Measurements from ENCODE around the gene TRABD2B. TPM values are rescaled to one million over a fixed set of nuclear protein-coding genes. Genes with fewer than 3 reads are reported as not detected.

The TRABD2B gene
- total RNA-seq, 3 donors from 2014 or later (not counting 1 experiment from before 2014, with no cell fraction given): not detected

DNA sequence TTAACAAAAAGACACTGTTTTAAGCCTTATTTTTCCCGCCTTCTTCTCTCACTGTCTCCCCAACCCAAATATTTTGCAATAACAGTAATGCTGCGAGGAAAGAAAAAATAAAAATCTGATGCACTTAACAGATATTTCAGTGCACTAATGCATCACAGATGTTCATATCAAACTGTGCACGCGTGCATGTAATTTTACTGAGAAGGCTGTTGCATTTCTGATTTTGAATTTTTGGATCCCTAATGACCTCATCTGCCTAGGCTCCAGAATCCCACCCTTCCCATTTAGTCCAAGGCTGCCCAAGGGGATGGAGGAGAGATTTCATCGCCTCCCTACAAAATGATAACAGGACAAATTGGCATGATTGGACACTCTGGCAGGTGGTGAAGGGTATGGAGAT lies 5.5 kb downstream of the TRABD2B start:
- intact Hi-C loops (cut with micrococcal nuclease): no loop called here
- 84% methylated on average over 4 of the region's 5 CpGs for WGBS (ENCODE audit: insufficient coverage)
- Mint-ChIP-seq H3K27ac (no peak overlapping the region), H3K36me3 (no peaks in the 10 kb centered on the region), H3K9me3 (no peaks in the 10 kb centered on the region), H3K4me3 (no peak overlapping the region), H3K4me1 (peaks cover 0 to 8% of the 10 kb centered on the region in 2 donors), H3K27me3 (ENCODE audit: low read depth in 2 of 2) (peaks cover 39 to 73% of the 10 kb centered on the region in 2 donors)
- Histone ChIP-seq H3K27ac (ENCODE audit: low read length) (no peak overlapping the region), H3K4me1 (ENCODE audit: control insufficient read depth, insufficient read depth, low read length) (no peaks in the 10 kb centered on the region), H3K36me3 (ENCODE audit: control insufficient read depth, insufficient read depth, low read length) (no peaks in the 10 kb centered on the region), H3K27me3 (ENCODE audit: control insufficient read depth, insufficient read depth, low read length) (peaks cover 4% of the 10 kb centered on the region), H3K4me3 (ENCODE audit: low read length) (no peak overlapping the region), H3K9me3 (ENCODE audit: control insufficient read depth, insufficient read depth, low read length) (no peaks in the 10 kb centered on the region)
- DNase-seq (no peak), ATAC-seq (no peak)
- TF ChIP-seq, protein P1, sequence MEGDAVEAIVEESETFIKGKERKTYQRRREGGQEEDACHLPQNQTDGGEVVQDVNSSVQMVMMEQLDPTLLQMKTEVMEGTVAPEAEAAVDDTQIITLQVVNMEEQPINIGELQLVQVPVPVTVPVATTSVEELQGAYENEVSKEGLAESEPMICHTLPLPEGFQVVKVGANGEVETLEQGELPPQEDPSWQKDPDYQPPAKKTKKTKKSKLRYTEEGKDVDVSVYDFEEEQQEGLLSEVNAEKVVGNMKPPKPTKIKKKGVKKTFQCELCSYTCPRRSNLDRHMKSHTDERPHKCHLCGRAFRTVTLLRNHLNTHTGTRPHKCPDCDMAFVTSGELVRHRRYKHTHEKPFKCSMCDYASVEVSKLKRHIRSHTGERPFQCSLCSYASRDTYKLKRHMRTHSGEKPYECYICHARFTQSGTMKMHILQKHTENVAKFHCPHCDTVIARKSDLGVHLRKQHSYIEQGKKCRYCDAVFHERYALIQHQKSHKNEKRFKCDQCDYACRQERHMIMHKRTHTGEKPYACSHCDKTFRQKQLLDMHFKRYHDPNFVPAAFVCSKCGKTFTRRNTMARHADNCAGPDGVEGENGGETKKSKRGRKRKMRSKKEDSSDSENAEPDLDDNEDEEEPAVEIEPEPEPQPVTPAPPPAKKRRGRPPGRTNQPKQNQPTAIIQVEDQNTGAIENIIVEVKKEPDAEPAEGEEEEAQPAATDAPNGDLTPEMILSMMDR (IDR thresholded peaks at IDR 0.05): no peak

DNA sequence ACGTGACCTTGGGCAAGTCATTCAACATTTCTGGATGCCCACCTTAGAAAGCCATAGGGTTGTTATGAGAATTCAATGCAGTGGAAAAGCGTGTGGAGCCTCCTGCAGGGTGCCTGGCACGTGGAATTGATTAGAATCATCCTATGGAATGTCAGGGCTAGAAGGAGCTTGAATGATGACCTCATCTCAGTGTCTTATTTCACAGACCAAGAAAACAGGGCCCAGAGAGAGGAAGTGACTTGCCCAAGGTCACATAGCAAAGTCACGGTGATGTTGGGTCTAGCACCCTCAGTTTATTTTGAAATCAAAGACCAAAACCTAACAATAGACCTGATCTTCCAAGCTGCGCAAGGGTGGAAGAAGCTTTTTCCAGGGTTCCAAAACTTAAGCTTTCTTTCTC lies 6.0 kb downstream of the TRABD2B start:
- no peak for ATAC-seq
- H3K27me3 Mint-ChIP-seq (ENCODE audit: low read depth in 2 of 2): peaks cover 42 to 74% of the 10 kb centered on the region in 2 donors
- DNase-seq: no peak
- no peak overlapping the region for H3K4me3 ChIP-seq (ENCODE audit: low read length)
- H3K4me3 Mint-ChIP-seq: no peak overlapping the region
- no peaks in the 10 kb centered on the region for H3K9me3 Mint-ChIP-seq
- intact Hi-C loops (cut with micrococcal nuclease): no loop called here
- H3K27ac Mint-ChIP-seq: no peak overlapping the region
- no peak overlapping the region for H3K27ac ChIP-seq (ENCODE audit: low read length)
- no peaks in the 10 kb centered on the region for H3K36me3 Mint-ChIP-seq
- no peaks in the 10 kb centered on the region for H3K36me3 ChIP-seq (ENCODE audit: control insufficient read depth, insufficient read depth, low read length)
- H3K27me3 ChIP-seq (ENCODE audit: control insufficient read depth, insufficient read depth, low read length): peaks cover 4% of the 10 kb centered on the region
- H3K4me1 Mint-ChIP-seq: peaks cover 0 to 5% of the 10 kb centered on the region in 2 donors
- H3K4me1 ChIP-seq (ENCODE audit: control insufficient read depth, insufficient read depth, low read length): no peaks in the 10 kb centered on the region
- H3K9me3 ChIP-seq (ENCODE audit: control insufficient read depth, insufficient read depth, low read length): no peaks in the 10 kb centered on the region
- TF ChIP-seq, protein P1 (IDR thresholded peaks at IDR 0.05): no peak
- WGBS (ENCODE audit: insufficient coverage): 85% methylated on average over 5 of the region's 5 CpGs

DNA sequence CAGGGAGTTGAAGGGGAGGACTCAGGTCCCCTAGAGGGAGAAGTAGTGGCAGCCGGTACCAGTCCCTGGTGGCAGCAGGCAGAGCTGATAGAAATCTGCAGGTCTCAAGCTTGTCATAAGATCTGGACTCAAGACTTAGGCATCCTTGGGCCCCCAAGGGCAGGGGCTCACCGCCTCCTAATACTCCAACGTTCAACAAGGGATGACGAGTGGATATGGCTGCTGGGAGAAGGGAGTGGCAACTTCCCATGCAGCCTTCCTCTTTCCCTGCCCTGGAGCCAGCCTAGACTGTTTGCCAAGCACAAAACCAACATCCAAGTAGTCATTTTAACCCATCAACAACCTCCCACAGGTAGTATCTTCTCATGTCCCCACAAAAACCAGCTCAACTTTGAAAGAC lies 6.9 kb downstream of the TRABD2B start:
- intact Hi-C loops (cut with micrococcal nuclease): no loop called here
- ATAC-seq (no peak), DNase-seq (no peak)
- H3K4me1 ChIP-seq (ENCODE audit: control insufficient read depth, insufficient read depth, low read length): no peaks in the 10 kb centered on the region
- H3K36me3 ChIP-seq (ENCODE audit: control insufficient read depth, insufficient read depth, low read length): no peaks in the 10 kb centered on the region
- H3K4me3 ChIP-seq (ENCODE audit: low read length): no peak overlapping the region
- H3K27ac Mint-ChIP-seq: no peak overlapping the region
- WGBS (ENCODE audit: insufficient coverage): 87% methylated on average over 4 of the region's 4 CpGs
- no peaks in the 10 kb centered on the region for H3K9me3 ChIP-seq (ENCODE audit: control insufficient read depth, insufficient read depth, low read length)
- TF ChIP-seq, protein P1 (IDR thresholded peaks at IDR 0.05): no peak
- H3K36me3 Mint-ChIP-seq: no peaks in the 10 kb centered on the region
- no peak overlapping the region for H3K27ac ChIP-seq (ENCODE audit: low read length)
- no peaks in the 10 kb centered on the region for H3K4me1 Mint-ChIP-seq
- H3K9me3 Mint-ChIP-seq: no peaks in the 10 kb centered on the region
- H3K4me3 Mint-ChIP-seq: no peak overlapping the region
- no peaks in the 10 kb centered on the region for H3K27me3 ChIP-seq (ENCODE audit: control insufficient read depth, insufficient read depth, low read length)
- H3K27me3 Mint-ChIP-seq (ENCODE audit: low read depth in 2 of 2): peaks cover 41 to 77% of the 10 kb centered on the region in 2 donors

DNA sequence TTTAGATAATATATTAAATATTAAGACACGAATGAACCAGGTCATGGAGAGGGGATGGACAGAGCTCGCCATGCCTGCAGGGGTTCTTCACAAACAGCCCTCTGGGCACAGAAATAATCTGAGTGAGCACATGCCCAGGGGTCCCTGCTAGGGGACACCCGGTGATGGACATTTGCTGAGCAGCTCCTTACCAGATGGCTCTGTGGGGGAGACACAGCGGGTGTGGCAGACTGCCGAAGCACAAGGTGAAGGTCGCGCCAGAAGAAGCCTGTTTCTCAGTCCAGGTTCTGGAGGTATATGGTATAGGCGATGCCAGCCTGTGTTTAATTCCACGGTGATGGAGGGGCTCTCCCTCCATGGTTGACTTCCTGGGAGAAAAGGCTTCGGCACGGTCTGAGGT lies 9.6 kb downstream of the TRABD2B start:
- peaks cover 42 to 83% of the 10 kb centered on the region in 2 donors for H3K27me3 Mint-ChIP-seq (ENCODE audit: low read depth in 2 of 2)
- Histone ChIP-seq H3K4me3 (ENCODE audit: low read length) (no peak overlapping the region), H3K9me3 (ENCODE audit: control insufficient read depth, insufficient read depth, low read length) (no peaks in the 10 kb centered on the region), H3K27me3 (ENCODE audit: control insufficient read depth, insufficient read depth, low read length) (peaks cover 5% of the 10 kb centered on the region), H3K27ac (ENCODE audit: low read length) (no peak overlapping the region), H3K36me3 (ENCODE audit: control insufficient read depth, insufficient read depth, low read length) (no peaks in the 10 kb centered on the region), H3K4me1 (ENCODE audit: control insufficient read depth, insufficient read depth, low read length) (no peaks in the 10 kb centered on the region)
- ATAC-seq (no peak), DNase-seq (no peak)
- peaks cover 0 to 5% of the 10 kb centered on the region in 2 donors for H3K4me1 Mint-ChIP-seq
- intact Hi-C loops (cut with micrococcal nuclease): no loop called here
- no peak overlapping the region for H3K27ac Mint-ChIP-seq
- H3K9me3 Mint-ChIP-seq: no peaks in the 10 kb centered on the region
- H3K36me3 Mint-ChIP-seq: no peaks in the 10 kb centered on the region
- no peak overlapping the region for H3K4me3 Mint-ChIP-seq
- 87% methylated on average over 11 of the region's 11 CpGs for WGBS (ENCODE audit: insufficient coverage)
- TF ChIP-seq, protein P1 (IDR thresholded peaks at IDR 0.05): no peak

All from natural killer cell (primary cell).